ENCODE data around the gene SLC6A15. TPM values are rescaled to one million over a fixed set of nuclear protein-coding genes. Genes with fewer than 3 reads are reported as not detected.

The SLC6A15 gene
- total RNA-seq, 1 donor, result not detected

DNA sequence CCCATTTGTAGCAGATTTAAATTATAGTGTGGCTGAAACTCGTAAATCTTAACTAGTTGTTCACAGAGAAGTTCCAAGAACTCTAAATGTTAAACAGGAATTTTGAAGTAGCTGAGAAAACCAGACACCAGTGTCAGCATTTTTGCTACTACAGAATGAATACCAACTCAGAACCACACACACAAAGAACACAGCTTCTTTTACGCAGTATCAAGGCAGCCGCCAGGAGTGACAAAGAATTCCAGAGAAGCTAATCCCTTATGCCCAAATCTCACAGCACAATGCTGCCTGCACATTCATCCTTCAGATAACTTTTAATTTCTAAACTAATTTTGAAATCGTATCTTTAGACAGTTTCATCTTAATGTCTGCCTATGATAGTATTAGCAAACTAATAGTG, 37.4 kb downstream of the SLC6A15 start:
- no peaks in the 10 kb centered on the region for H3K4me1 ChIP-seq (ENCODE audit: insufficient read depth, low read length)
- no peak overlapping the region for H3K4me2 ChIP-seq (ENCODE audit: insufficient read depth, low read length)
- H3K9me3 ChIP-seq (ENCODE audit: low read depth, low read length), result no peaks in the 10 kb centered on the region
- H3K36me3 ChIP-seq (ENCODE audit: insufficient read depth, low read length), result no peaks in the 10 kb centered on the region
- H4K20me1 ChIP-seq (ENCODE audit: insufficient read depth, low read length), result no peaks in the 10 kb centered on the region
- no peak overlapping the region for H3K4me3 ChIP-seq (ENCODE audit: insufficient read depth, low read length)
- no peak for DNase-seq (ENCODE audit: insufficient read length, low spot score, missing footprints)
- no peaks in the 10 kb centered on the region for H3K79me2 ChIP-seq (ENCODE audit: insufficient read depth, low read length)
- no peak overlapping the region for H3K27ac ChIP-seq (ENCODE audit: low read depth, low read length)
- H2AFZ ChIP-seq (ENCODE audit: low read length), result no peak overlapping the region
- no peak for TF ChIP-seq CTCF (IDR thresholded peaks at IDR 0.05; ENCODE audit: extremely low read depth, low read depth, low read length)
- no peaks in the 10 kb centered on the region for H3K27me3 ChIP-seq (ENCODE audit: insufficient read depth, low read length)

GRCh38 chr12:84874825-84875139, 37.8 kb downstream of the SLC6A15 start:
- no peaks in the 10 kb centered on the region for H3K36me3 ChIP-seq (ENCODE audit: insufficient read depth, low read length)
- no peak overlapping the region for H3K27ac ChIP-seq (ENCODE audit: low read depth, low read length)
- no peak for DNase-seq (ENCODE audit: insufficient read length, low spot score, missing footprints)
- no peak overlapping the region for H3K4me2 ChIP-seq (ENCODE audit: insufficient read depth, low read length)
- H3K79me2 ChIP-seq (ENCODE audit: insufficient read depth, low read length), result no peaks in the 10 kb centered on the region
- H3K4me3 ChIP-seq (ENCODE audit: insufficient read depth, low read length), result no peak overlapping the region
- no peaks in the 10 kb centered on the region for H3K27me3 ChIP-seq (ENCODE audit: insufficient read depth, low read length)
- no peaks in the 10 kb centered on the region for H3K4me1 ChIP-seq (ENCODE audit: insufficient read depth, low read length)
- H2AFZ ChIP-seq (ENCODE audit: low read length), result no peak overlapping the region
- TF ChIP-seq CTCF (IDR thresholded peaks at IDR 0.05; ENCODE audit: extremely low read depth, low read depth, low read length), result no peak
- H3K9me3 ChIP-seq (ENCODE audit: low read depth, low read length), result no peaks in the 10 kb centered on the region
- no peaks in the 10 kb centered on the region for H4K20me1 ChIP-seq (ENCODE audit: insufficient read depth, low read length)

DNA sequence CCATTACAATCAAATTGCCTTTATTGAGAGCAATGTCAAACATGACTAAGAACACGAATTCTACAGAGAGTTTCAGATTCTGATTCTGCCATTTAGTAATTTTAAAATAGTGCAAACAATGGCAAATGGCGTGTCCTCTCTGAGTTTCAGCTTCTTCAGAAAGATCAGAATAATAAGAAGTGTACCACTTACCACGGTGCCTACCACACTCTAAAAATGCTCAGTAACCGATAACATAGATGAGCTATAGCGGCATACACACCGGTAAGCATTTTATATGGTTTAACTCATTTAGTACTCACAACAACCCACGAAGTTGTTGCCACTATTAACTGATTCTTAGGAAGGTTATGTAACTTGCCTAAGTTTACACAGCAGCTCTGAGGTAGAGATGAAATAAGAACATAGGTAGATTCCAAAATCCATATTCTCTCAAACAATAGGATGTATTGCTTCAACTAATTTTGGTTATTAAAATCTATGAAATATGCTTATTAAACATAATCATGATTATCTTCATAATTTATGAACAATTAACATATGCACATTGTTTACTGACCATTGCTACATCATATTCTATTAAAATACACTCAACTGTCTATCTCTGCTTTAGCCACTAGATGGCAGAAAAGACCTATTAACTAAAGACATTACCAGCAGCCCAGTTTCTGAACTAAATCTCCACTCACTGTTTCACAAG, 38.3 kb downstream of the SLC6A15 start:
- Histone ChIP-seq H3K4me3 (ENCODE audit: insufficient read depth, low read length) (no peak overlapping the region), H3K79me2 (ENCODE audit: insufficient read depth, low read length) (no peaks in the 10 kb centered on the region), H3K36me3 (ENCODE audit: insufficient read depth, low read length) (no peaks in the 10 kb centered on the region), H3K4me1 (ENCODE audit: insufficient read depth, low read length) (no peaks in the 10 kb centered on the region), H3K9me3 (ENCODE audit: low read depth, low read length) (no peaks in the 10 kb centered on the region), H3K4me2 (ENCODE audit: insufficient read depth, low read length) (no peak overlapping the region), H2AFZ (ENCODE audit: low read length) (no peak overlapping the region), H3K27me3 (ENCODE audit: insufficient read depth, low read length) (no peaks in the 10 kb centered on the region), H4K20me1 (ENCODE audit: insufficient read depth, low read length) (no peaks in the 10 kb centered on the region), H3K27ac (ENCODE audit: low read depth, low read length) (no peak overlapping the region)
- TF ChIP-seq CTCF (IDR thresholded peaks at IDR 0.05; ENCODE audit: extremely low read depth, low read depth, low read length), result peak; percentile 77
- DNase-seq (ENCODE audit: insufficient read length, low spot score, missing footprints), result peak; percentile 36

DNA sequence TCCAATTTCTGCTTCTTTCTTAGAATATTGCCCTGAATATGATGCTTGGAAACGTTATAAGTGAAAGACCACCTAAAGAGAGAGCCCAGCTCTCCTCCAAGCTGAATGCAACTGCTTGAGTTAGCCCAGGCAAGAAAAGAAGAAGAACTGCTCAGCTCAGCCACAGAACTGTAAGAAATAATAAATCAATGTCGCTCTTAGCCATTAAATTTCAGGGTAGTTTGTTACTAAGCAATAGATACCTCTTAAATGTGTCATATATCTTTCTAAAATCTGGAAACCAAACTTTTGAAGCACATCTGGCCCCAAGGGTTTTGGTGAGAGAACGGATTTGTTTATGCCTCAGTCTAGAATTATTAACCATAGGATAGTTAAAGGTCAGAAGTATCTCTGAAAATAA, 50.4 kb downstream of the SLC6A15 start:
- DNase-seq (ENCODE audit: insufficient read length, low spot score, missing footprints), result no peak
- Histone ChIP-seq H3K27me3 (ENCODE audit: insufficient read depth, low read length) (no peaks in the 10 kb centered on the region), H3K4me3 (ENCODE audit: insufficient read depth, low read length) (no peak overlapping the region), H3K4me2 (ENCODE audit: insufficient read depth, low read length) (no peak overlapping the region), H4K20me1 (ENCODE audit: insufficient read depth, low read length) (no peaks in the 10 kb centered on the region), H3K4me1 (ENCODE audit: insufficient read depth, low read length) (no peaks in the 10 kb centered on the region), H3K27ac (ENCODE audit: low read depth, low read length) (no peak overlapping the region), H3K79me2 (ENCODE audit: insufficient read depth, low read length) (no peaks in the 10 kb centered on the region), H2AFZ (ENCODE audit: low read length) (no peak overlapping the region), H3K9me3 (ENCODE audit: low read depth, low read length) (no peaks in the 10 kb centered on the region), H3K36me3 (ENCODE audit: insufficient read depth, low read length) (no peaks in the 10 kb centered on the region)
- TF ChIP-seq CTCF (IDR thresholded peaks at IDR 0.05; ENCODE audit: extremely low read depth, low read depth, low read length), result no peak

Data from osteoblast (primary cell).